Aorta (tissue), 5 donors: ENCODE measurements around the gene WAPL. TPM values are rescaled to one million over a fixed set of nuclear protein-coding genes. Genes with fewer than 3 reads are reported as not detected.
A peak's percentile ranks its signal among the peaks of the same experiment; 100 is the strongest.
"Not testable (repeated sequence)": the region's sequence is repeated elsewhere in the genome, so short reads cannot be mapped to it uniquely, and the experiment has no call there.

ENCODE experiments used
- ATAC-seq: fragments of 200-7000 bp; cut with Tn5 transposase; one replicate; pipeline ENCODE4 v1.9.1; 2022; ENCODE audit warnings: moderate library complexity; ENCODE audit not compliant: low FRiP score
- DNase-seq, 2 donors: peaks; one replicate each; pipeline ENCODE4 v3.0.0-alpha.2; 2020
- H3K27ac ChIP-seq, 2 donors: one replicate each; pipeline ENCODE4 v1.5.1; 2013; ENCODE audit warnings: low read length in 2 of 2, mild to moderate bottlenecking in 2 of 2, moderate library complexity in 2 of 2, control low read depth in 1 of 2, inconsistent platforms in 1 of 2, low read depth in 1 of 2
- H3K27me3 ChIP-seq, 2 donors: one replicate each; pipeline ENCODE4 v1.6.1; 2013; ENCODE audit warnings: control low read depth in 1 of 2, low read length in 1 of 2, mild to moderate bottlenecking in 1 of 2, moderate library complexity in 1 of 2; ENCODE audit not compliant: insufficient read depth in 2 of 2, control insufficient read depth in 1 of 2
- H3K36me3 ChIP-seq, 2 donors: one replicate each; pipeline ENCODE4 v1.6.1; 2013; ENCODE audit warnings: control low read depth in 1 of 2, low read length in 1 of 2, mild to moderate bottlenecking in 1 of 2; ENCODE audit not compliant: insufficient read depth in 2 of 2, control insufficient read depth in 1 of 2
- H3K4me1 ChIP-seq, 2 donors: one replicate each; pipeline ENCODE4 v1.6.1; 2013; ENCODE audit warnings: low read length in 2 of 2, control low read depth in 1 of 2, mild to moderate bottlenecking in 1 of 2, moderate library complexity in 1 of 2; ENCODE audit not compliant: insufficient read depth in 2 of 2, control insufficient read depth in 1 of 2
- H3K4me3 ChIP-seq, 2 donors: one replicate each; pipeline ENCODE4 v1.5.1; 2013; ENCODE audit warnings: low read length in 2 of 2, control low read depth in 1 of 2, mild to moderate bottlenecking in 1 of 2
- H3K9me3 ChIP-seq: one replicate; pipeline ENCODE4 v1.6.1; 2013; ENCODE audit warnings: mild to moderate bottlenecking, low read length; ENCODE audit not compliant: control insufficient read depth
- WGBS, 2 donors: extraction: QIAGEN DNeasy Blood & Tissue Kit; methylation state at CpG; one replicate each; pipeline ENCODE4 v1.1.7; 2013; 5-methylcytosine and 5-hydroxymethylcytosine counted together
- intact Hi-C, 2 donors: fragments of 100-400 bp; cut with DNase I; formaldehyde crosslinking; loops; one replicate each; pipeline versions ENCODE4 v1.14.2 to v1.15.0; 2022
- polyA plus RNA-seq, 2 donors: library from polyadenylated mRNA; stranded (reverse); fragments of 200-250 nt; gene quantifications; one replicate each; pipeline ENCODE4 v1.2.3, GENCODE V29; 2013
- total RNA-seq, 2 donors: library from RNA; stranded (reverse); fragmentation: NEBNext Ultra II Directional; extraction: Animal tissue kit (Norgen Biotek cat#: 25700); gene quantifications; one replicate each; pipeline ENCODE4 v1.2.1, GENCODE V29; 2021
- donor health status: healthy with polysubstance abuse.
- donor health status: Bipolar disorder and iron deficiency.
- donor health status: DM: no; HTN: no; CAD: no.
- donor health status: DM: no; HTN: no; CAD: no.
- donor health status: DM: yes; HTN: yes; CAD: no.

WAPL gene
- total and polyA plus RNA-seq, 4 donors = 13.2 to 37.3 (median 24.1) TPM

DNA sequence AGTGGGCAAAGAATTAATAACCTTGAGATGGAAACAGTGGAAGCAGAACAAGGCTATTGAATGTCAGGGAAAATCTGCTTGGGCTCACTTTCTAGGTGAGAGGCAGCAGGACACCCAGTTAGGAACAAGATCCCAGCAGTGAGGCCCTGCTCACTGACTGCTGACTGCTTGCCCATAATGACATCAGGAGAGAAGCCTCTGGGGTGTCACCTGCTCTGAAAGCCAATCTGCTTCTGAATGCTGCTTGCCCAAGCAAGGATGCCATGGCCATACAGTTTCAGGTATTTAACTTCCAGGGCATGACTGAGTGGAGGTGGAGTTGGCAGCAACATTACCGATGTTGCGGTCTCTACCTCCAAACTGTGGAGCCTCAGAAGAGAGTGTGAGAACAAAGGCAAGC lies 11.7 kb upstream of the WAPL start:
- H3K9me3 ChIP-seq = no peaks in the 10 kb centered on the region
- 92 to 94% methylated on average over 2 of the region's 2 CpGs for WGBS, 2 donors
- H3K27me3 ChIP-seq = no peaks in the 10 kb centered on the region
- no peak for ATAC-seq
- no peak overlapping the region for H3K27ac ChIP-seq
- no peak overlapping the region for H3K4me3 ChIP-seq
- H3K4me1 ChIP-seq = no peaks in the 10 kb centered on the region
- H3K36me3 ChIP-seq = no peaks in the 10 kb centered on the region
- no peak for DNase-seq
- intact Hi-C loops = no loop called here

GRCh38 chr10:86528736-86529135 lies 7.1 kb upstream of the WAPL start:
- H3K4me3 ChIP-seq, intact Hi-C loops, DNase-seq, H3K27me3 ChIP-seq, ATAC-seq, H3K36me3 ChIP-seq, H3K9me3 ChIP-seq, H3K27ac ChIP-seq, H3K4me1 ChIP-seq: not testable (repeated sequence)
- WGBS, 2 donors = 86 to 95% methylated on average over 3 of the region's 3 CpGs

- ATAC-seq (no peak), DNase-seq (no peak)
- Histone ChIP-seq H3K27ac (no peak overlapping the region), H3K9me3 (no peaks in the 10 kb centered on the region), H3K36me3 (no peaks in the 10 kb centered on the region), H3K4me1 (no peaks in the 10 kb centered on the region), H3K4me3 (no peak overlapping the region), H3K27me3 (no peaks in the 10 kb centered on the region)
- intact Hi-C loops = no loop called here
- 83% methylated on average over 4 of the region's 4 CpGs for WGBS, 2 donors
These were observed 5.0 kb upstream of the WAPL start for GRCh38 chr10:86526606-86527005.

- H3K4me1 ChIP-seq, H3K27me3 ChIP-seq, DNase-seq, H3K9me3 ChIP-seq, H3K4me3 ChIP-seq, H3K36me3 ChIP-seq, ATAC-seq, H3K27ac ChIP-seq, intact Hi-C loops: not testable (repeated sequence)
- 95 to 100% methylated on average over 6 of the region's 6 CpGs for WGBS, 2 donors
These were observed 4.1 kb upstream of the WAPL start for GRCh38 chr10:86525713-86526112.

- intact Hi-C loops = loop anchor here in 1 of 2 donors (5.0 kb wide), 1 partner anchor 122 kb away; no protein-coding TSS in a partner anchor
These were observed 2.8 kb upstream of the WAPL start for GRCh38 chr10:86524225-86524962.

GRCh38 chr10:86523348-86523747 lies 1.8 kb upstream of the WAPL start:
- ATAC-seq = no peak
- Histone ChIP-seq H3K9me3 (no peaks in the 10 kb centered on the region), H3K36me3 (no peaks in the 10 kb centered on the region), H3K4me3 (no peak overlapping the region), H3K27me3 (no peaks in the 10 kb centered on the region), H3K27ac (no peak overlapping the region), H3K4me1 (no peaks in the 10 kb centered on the region)
- no peak for DNase-seq
- intact Hi-C loops = loop anchor here in 1 of 2 donors (5.0 kb wide), 1 partner anchor 121 kb away; no protein-coding TSS in a partner anchor
- 43 to 62% methylated on average over 1 of the region's 1 CpG for WGBS, 2 donors

More at GRCh38 chr10:86524225-86524962, 2.8 kb upstream of the WAPL start:
- Histone ChIP-seq H3K4me3 (no peak overlapping the region), H3K36me3 (no peaks in the 10 kb centered on the region), H3K27me3 (no peaks in the 10 kb centered on the region), H3K9me3 (no peaks in the 10 kb centered on the region), H3K4me1 (no peaks in the 10 kb centered on the region), H3K27ac (no peak overlapping the region)
- DNase-seq (no peak), ATAC-seq (no peak)
- 17 to 39% methylated on average over 1 of the region's 1 CpG for WGBS, 2 donors

DNA sequence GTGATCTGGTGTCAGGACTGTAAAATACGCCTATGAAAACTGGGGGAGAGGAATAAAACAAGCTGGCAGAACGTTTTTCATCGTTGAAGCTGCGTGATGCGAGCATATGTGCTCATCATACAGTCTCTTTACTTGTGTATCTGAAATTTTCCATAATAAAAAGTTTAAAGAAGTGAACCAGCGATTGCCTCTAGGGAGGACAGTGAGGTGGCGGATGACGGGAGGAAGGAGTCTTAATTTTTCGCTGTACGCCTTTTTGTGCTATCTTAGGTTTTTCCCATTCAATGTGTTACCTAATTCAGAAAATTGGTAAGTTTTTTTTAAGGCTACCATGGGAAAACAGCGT lies 891 bp upstream of the WAPL start:
- peak overlapping the region in 1 of 2 donors; percentile 35 for H3K4me3 ChIP-seq
- WGBS, 2 donors = 19 to 20% methylated on average over 11 of the region's 11 CpGs
- no peaks in the 10 kb centered on the region for H3K36me3 ChIP-seq
- H3K4me1 ChIP-seq = no peaks in the 10 kb centered on the region
- no peak for ATAC-seq
- no peak overlapping the region for H3K27ac ChIP-seq
- intact Hi-C loops = loop anchor here in 1 of 2 donors (1.0 to 5.0 kb wide), 2 partner anchors 13 to 120 kb away; no protein-coding TSS in a partner anchor
- DNase-seq = no peak
- no peaks in the 10 kb centered on the region for H3K9me3 ChIP-seq
- H3K27me3 ChIP-seq = no peaks in the 10 kb centered on the region

GRCh38 chr10:86520871-86521677 lies 518 bp downstream of the WAPL start:
- no peaks in the 10 kb centered on the region for H3K36me3 ChIP-seq
- no peaks in the 10 kb centered on the region for H3K27me3 ChIP-seq
- intact Hi-C loops = loop anchor here in 1 of 2 donors (5.0 kb wide), 1 partner anchor 119 kb away; no protein-coding TSS in a partner anchor
- ATAC-seq (peak; percentile 36), DNase-seq (peak; percentile 80 to 86)
- 1% methylated on average over 52 to 70 of the region's 70 CpGs for WGBS, 2 donors
- no peaks in the 10 kb centered on the region for H3K4me1 ChIP-seq
- peak overlapping the region; percentile 70 to 84 for H3K4me3 ChIP-seq
- no peaks in the 10 kb centered on the region for H3K9me3 ChIP-seq
- peak overlapping the region; percentile 87 to 99 for H3K27ac ChIP-seq
